Ishikawa (cell line): ENCODE measurements around the gene EHBP1L1.

ENCODE experiments used
- CEBPB ChIP-seq: IDR thresholded peaks from 2 replicates; pipeline ENCODE4 v1.6.1; 2012
- CREB1 ChIP-seq: IDR thresholded peaks from 2 replicates; pipeline ENCODE4 v1.6.1; 2012; ENCODE audit warnings: low read depth
- EP300 ChIP-seq: IDR thresholded peaks from 2 replicates; pipeline ENCODE4 v1.6.1; 2012; ENCODE audit warnings: borderline replicate concordance
- FOXM1 ChIP-seq: IDR thresholded peaks from 2 replicates; pipeline ENCODE4 v1.6.1; 2012; ENCODE audit warnings: low read depth, borderline replicate concordance
- MAX ChIP-seq: IDR thresholded peaks from 2 replicates; pipeline ENCODE4 v1.6.1; 2012
- NFIC ChIP-seq: IDR thresholded peaks from 2 replicates; pipeline ENCODE4 v1.6.1; 2012
- RAD21 ChIP-seq: IDR thresholded peaks from 2 replicates; pipeline ENCODE4 v1.6.1; 2012; ENCODE audit warnings: low read depth
- REST ChIP-seq: IDR thresholded peaks from 2 replicates; pipeline ENCODE4 v1.6.1; 2012; ENCODE audit warnings: low read depth, mild to moderate bottlenecking
- YY1 ChIP-seq: IDR thresholded peaks from 2 replicates; pipeline ENCODE4 v1.6.1; 2012; ENCODE audit warnings: low read depth
- ZBTB7A ChIP-seq: IDR thresholded peaks from 2 replicates; pipeline ENCODE4 v1.6.1; 2012; ENCODE audit warnings: low read depth

- TF ChIP-seq MAX (peak; percentile 30), YY1 (no peak), REST (no peak), CEBPB (0 out of 2 replicates have a peak, but pooled peaks have one; percentile 14), NFIC (peak; percentile 95), FOXM1 (no peak), RAD21 (no peak), EP300 (peak; percentile 72), ZBTB7A (no peak), CREB1 (no peak; the same call in 1 of the 2 replicates)
Observed at GRCh38 chr11:65558002-65558929, 17.6 kb upstream of the EHBP1L1 start, which contains the start of gene LTBP3.
